ENCODE measurements around the gene DSC3. TPM values are rescaled to one million over a fixed set of nuclear protein-coding genes. Genes with fewer than 3 reads are reported as not detected.
"Not testable (repeated sequence)": the region's sequence is repeated elsewhere in the genome, so short reads cannot be mapped to it uniquely, and the experiment has no call there.

The DSC3 gene
- total RNA-seq, 1 donor from 2014 or later = under 0.01 TPM

DNA sequence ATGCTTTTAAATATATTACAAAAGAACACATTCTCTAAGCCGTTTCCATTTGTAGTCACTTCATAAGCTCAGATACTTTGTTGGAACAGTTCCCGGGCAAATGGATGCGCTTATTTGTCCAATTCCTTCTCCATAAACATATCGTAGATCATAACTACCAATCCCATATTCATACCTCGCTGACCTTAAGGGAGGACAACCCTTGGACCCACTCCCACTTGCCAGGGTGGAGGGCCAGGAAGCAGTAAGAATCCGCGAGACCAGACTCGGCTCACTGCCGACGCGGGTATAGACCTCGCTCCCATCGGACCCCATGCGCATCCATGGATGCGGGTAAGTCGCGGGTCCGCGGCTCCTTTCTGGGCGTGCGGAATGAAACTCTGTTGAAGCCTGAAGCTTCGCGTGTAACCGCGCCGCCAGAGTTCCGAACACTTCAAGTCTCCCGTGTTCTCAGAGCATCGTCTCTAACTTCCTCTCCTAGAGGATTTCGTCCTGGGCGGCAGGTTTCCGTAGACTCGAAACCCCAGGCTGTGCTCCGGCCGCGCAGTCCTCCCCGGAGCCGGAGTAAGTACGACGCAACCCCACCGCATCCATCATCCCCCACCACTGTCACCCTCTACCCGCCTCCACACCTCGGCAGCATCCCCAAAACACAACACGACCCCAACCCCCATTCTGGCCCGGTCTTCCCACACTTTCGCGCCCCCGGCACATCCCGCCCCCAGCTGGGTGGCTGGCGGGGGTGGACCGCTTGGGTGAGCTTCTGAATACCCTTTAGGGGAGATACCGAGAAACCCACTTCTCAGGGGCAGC is 1.1 kb downstream of the DSC3 start:
- DNase-seq (ENCODE audit: low read depth in 2 of 2) = no peak

GRCh38 chr18:31040686-31041270 is 1.8 kb downstream of the DSC3 start:
- DNase-seq (ENCODE audit: low read depth in 2 of 2) = no peak

- DNase-seq (ENCODE audit: low read depth in 2 of 2) = no peak
These were observed 3.1 kb downstream of the DSC3 start for GRCh38 chr18:31039426-31039825.

- not testable (repeated sequence) for DNase-seq (ENCODE audit: low read depth in 2 of 2)
These were observed 4.9 kb downstream of the DSC3 start for GRCh38 chr18:31037686-31038085.

DNA sequence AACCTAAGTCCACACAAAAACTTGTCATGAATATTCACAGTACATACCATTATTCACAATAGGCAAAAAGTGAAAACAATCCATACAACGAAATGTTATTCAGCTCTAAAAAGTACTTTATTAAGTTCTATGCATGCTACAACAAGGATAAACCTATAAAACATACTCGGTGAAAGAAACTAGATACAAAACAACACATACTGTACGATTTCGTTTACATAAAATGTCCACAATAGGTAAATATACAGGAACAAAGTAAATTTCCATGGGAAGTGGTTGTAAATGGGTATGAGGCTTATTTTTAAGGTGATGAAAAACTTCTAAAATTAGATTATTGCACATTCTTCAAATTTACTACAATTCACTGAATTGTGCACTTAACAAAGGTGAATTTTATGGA is 8.0 kb downstream of the DSC3 start:
- DNase-seq (ENCODE audit: low read depth in 2 of 2) = no peak

DNA sequence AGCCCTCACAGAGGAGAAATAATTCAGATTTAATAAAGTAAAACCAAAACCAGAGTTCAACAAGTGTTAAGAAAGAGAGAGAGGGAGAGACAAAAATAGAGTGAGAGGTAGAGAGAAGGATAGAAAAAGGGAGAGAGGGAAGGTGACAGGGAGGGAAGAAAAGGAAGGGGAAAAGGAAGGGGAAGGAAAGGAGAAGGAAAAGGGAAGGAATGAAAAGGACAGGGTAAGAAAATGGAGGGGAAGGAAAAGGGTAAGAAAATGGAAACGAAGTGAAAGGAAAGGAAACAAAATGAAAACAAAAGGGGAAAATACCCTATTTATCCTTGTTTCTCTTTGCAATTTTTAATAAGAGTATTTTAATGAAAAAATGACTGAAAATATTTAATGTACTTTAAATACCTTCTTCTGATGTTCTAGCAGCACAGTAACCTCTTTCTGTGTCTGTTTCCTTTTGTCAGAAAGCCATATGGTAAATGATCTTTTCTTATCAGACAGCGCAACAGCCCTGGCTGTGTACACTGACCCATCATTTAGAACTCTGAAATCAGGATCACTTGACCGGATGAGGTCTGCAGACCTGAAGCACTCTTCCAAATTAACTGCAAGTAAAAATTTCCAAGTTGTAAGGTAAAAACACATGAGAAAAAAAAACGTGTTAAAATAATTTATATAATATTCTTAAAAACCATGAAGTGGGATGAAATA is 11.8 kb downstream of the DSC3 start:
- DNase-seq (ENCODE audit: low read depth in 2 of 2) = no peak

DNA sequence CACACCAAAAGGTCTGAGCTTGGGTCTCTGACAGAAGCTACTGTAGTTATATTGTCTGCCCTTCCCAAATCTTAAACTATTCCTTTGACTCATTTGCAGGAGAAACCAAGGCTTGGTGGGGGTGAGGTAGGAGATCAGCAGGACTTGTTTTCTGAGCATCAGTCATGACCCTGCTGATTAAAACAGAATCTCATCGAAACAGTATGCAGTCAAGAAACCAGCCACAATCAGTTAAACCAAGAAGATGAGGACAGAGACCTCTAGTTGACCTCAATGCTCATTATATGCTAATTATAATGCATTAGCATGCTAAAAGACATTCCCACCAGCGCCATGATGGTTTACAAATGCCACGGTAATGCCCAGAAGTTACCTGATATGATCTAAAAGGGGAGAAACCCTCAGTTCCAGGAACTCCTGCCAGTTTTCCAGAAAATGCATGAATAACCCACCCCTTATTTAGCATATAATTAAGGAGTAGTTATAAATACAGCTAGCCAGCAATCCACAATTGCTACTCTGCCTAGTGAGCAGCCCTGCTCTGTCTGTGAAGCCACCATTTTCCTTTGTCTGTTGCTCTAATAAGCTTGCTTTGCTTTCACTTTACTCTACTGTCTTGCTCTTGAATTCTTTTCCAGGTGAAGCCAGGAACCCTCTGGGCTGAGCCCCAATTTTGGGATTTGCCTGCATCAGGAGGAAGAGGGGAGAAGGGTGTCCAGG is 26.7 kb downstream of the DSC3 start:
- no peak for DNase-seq (ENCODE audit: low read depth in 2 of 2)

- not testable (repeated sequence) for DNase-seq (ENCODE audit: low read depth in 2 of 2)
These were observed 31.1 kb downstream of the DSC3 start for GRCh38 chr18:31011455-31011854.

GRCh38 chr18:31010601-31011000 is 31.9 kb downstream of the DSC3 start:
- no peak for DNase-seq (ENCODE audit: low read depth in 2 of 2)

GRCh38 chr18:30999887-31000628 is 42.5 kb downstream of the DSC3 start:
- no peak for DNase-seq (ENCODE audit: low read depth in 2 of 2)

GRCh38 chr18:30999186-30999585 is 43.4 kb downstream of the DSC3 start:
- DNase-seq (ENCODE audit: low read depth in 2 of 2) = peak; percentile 1 to 5

- no peak for DNase-seq (ENCODE audit: low read depth in 2 of 2)
These were observed 45.3 kb downstream of the DSC3 start for GRCh38 chr18:30997223-30997622.

DNA sequence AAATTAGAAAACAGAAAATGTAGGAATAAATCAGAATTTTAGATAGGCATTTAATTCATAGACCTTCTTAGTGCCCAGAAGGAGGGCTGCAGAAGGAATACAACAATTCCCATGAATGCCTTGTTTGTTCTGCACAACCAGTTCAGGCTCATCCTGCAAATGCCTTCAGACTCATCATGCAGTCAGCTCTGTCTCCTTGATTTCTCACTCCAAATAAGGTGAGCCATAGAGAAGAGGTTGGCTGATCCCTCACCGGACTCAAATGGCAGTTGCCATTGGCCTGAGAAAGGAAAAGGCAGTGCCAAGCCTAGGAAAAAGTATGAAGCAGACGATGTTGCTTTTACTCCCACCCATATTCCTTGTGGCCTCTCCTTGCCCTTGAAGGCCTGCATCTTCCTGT is 50.3 kb downstream of the DSC3 start:
- no peak for DNase-seq (ENCODE audit: low read depth in 2 of 2)

- no peak for DNase-seq (ENCODE audit: low read depth in 2 of 2)
These were observed 51.1 kb downstream of the DSC3 start for GRCh38 chr18:30991397-30991796.

- DNase-seq (ENCODE audit: low read depth in 2 of 2) = no peak
These were observed 53.4 kb downstream of the DSC3 start for GRCh38 chr18:30989141-30989540.

DNA sequence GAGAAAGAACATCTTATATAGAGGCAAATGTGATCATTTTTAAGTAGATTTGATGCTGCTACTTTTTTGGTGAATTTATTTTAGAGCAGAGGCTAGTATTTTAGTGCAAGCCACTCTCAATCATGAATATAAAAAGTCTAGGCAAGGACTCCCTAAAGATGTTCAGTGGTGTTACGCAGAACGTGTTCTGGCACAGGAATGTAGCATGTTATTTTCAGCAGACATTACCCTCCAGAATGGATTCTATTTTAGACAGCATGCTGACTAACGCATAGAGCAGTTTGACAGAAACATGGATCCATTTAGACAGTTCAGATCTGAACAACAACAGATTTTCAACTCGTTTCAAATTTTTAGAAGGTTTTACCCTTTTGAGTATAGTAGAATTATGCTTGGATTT is 54.1 kb downstream of the DSC3 start:
- no peak for DNase-seq (ENCODE audit: low read depth in 2 of 2)

DNA sequence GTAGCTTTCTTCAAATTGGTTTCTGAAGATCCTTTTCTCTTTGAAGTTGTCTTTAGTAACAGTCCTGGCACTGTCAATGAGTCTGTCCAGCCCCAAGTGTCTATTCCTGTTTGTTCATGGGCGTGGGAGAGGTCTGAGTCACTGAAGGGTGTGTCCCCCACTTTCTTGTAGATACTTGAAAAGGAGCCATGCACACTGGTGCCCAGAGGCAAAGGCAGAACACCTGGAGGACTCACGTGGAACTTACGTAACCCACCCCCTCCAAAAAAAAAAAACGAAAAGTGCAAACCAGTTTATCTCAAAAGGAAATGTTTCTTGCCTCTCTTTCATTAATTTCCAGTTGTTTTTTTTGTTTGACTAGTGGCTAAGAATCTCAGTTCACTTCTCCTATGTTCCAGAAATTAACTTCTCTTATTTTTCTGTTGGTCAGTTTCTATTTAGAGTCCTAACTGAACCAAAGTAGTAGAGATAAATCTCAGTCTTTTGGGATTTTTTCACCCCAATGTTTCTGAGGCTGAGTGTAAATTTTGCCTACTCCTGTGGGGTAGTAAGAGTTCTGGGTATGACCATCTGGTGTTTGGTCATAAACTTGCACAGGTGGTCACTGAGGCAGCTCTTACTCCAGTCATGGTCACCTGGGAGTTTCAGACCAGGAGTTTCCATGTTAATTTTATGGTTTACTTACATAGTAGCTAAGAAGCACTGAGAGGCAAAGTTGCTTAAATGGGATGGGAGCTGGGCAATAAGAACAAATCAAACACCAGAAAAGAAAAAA is 54.9 kb downstream of the DSC3 start:
- DNase-seq (ENCODE audit: low read depth in 2 of 2) = no peak

DNA sequence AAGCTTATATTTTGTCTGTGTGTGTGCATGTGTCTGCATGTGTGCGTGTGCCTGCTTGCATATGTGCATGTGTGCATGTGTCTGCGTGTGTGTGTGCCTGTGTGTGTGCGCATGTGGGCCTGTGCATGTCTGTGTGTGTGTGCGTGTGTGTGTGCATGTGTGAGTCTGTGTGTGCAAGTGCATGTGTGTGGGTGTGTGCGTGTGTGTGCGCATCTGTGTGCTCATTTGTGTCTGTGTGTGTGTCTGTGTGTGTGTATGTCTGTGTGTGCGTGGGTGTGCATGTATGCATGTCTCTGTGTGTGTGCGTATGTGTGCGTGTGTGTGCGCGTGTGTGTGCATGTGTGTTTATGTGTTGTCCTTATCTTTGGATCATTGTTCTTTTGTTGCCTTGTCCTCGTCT is 56.8 kb downstream of the DSC3 start:
- no peak for DNase-seq (ENCODE audit: low read depth in 2 of 2)

- DNase-seq (ENCODE audit: low read depth in 2 of 2) = no peak
These were observed 60.1 kb downstream of the DSC3 start for GRCh38 chr18:30982285-30982992.

DNA sequence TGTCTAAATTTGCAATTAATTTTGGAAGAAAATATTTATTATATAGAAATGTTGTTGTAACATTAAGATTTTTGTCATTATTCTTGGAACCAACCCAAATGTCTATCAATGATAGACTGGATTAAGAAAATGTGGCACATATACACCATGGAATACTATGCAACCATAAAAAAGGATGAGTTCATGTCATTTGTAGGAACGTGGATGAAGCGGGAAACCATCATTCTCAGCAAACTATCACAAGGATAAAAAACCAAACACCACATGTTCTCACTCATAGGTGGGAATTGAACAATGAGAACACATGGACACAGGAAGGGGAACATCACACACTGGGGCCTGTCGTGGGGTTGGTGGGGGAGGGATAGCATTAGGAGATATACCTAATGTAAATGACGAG is 64.5 kb downstream of the DSC3 start:
- DNase-seq (ENCODE audit: low read depth in 2 of 2) = not testable (repeated sequence)
